ENCODE measurements around the gene PPP2R1B.

DNA sequence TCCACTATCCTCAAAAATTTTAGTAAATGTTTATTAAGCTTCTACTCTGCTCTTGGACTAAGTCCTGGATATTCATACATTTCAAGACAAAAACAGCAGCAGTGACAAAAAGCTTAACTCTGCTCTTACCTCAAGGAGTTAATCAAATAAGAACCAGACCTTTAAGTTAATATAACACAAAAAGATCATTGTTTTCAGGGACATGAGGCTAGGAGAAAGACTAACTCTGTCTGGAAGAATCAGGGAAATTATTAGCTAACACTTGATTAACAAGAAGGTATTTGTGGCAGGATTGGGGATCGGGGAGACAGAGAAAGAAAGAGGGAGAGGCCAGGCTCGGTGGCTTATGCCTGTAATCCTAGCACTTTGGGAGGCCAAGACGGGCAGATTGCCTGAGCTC lies 74.4 kb downstream of the PPP2R1B start:
- TF ChIP-seq EP300 (IDR thresholded peaks at IDR 0.05), result no peak
- no peak for TF ChIP-seq CTCF (IDR thresholded peaks at IDR 0.05)
- TF ChIP-seq POLR2AphosphoS5 (IDR thresholded peaks at IDR 0.05), result no peak
- no peak for TF ChIP-seq POLR2A (IDR thresholded peaks at IDR 0.05)

Measured in upper lobe of left lung (tissue), 4 donors.